ENCODE data around the gene CMBL. TPM values are rescaled to one million over a fixed set of nuclear protein-coding genes. Genes with fewer than 3 reads are reported as not detected.
"Not testable (repeated sequence)": the region's sequence is repeated elsewhere in the genome, so short reads cannot be mapped to it uniquely, and the experiment has no call there.

The CMBL gene
- total RNA-seq, 1 donor from 2014 or later = 28.6 TPM

DNA sequence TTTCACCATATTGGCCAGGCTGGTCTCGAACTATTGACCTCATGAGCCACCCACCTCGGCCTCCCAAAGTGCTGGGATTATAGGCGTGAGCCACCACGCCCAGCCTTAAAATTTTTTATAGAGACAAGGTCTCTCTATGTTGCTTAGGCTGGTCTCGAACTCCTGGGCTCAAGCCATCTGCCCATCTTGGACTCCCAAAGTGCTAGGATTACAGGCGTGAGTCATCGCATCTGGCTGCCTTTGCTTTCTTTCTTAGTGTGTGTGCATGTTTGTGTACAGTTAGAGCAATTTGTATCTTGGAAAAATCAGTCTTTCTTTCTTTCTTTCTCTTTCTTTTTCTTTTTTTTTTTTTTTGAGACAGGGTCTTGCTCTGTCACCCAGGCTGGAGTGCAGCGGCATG is 22.3 kb downstream of the CMBL start:
- DNase-seq (ENCODE audit: low read depth) = not testable (repeated sequence)

DNA sequence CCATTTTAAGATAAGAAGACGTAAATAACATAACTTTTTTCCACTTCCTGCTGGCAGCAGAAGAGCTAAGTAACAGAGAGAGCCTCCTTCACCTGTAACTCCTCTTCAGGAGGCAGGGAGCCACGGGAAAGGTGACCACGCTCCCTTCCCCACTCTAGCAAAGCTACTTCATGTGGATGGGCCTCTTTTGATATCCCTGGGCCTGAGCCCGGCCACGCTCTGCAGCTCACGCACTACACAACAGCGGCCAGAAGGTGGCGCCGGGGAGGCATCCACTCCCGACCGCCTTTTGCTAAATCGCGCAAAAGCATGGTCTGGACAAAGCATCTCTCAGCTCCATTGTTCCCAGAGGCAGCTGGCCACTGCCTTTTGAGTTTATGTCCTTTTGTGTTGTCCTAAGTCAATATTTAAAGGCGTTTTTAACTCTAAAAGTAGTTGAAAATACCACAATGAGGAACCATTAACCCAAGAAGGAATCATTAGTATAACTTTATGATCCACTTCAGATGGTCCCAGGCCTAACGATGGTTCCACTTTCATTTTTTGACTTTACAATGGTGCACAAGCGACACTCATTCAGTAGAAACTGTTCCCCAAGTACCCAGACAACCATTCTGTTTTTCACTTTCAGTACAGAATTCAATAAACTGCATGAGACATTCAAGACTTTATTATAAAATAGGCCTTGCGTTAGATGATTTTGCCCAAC is 23.6 kb downstream of the CMBL start:
- DNase-seq (ENCODE audit: low read depth) = peak; percentile 42

DNA sequence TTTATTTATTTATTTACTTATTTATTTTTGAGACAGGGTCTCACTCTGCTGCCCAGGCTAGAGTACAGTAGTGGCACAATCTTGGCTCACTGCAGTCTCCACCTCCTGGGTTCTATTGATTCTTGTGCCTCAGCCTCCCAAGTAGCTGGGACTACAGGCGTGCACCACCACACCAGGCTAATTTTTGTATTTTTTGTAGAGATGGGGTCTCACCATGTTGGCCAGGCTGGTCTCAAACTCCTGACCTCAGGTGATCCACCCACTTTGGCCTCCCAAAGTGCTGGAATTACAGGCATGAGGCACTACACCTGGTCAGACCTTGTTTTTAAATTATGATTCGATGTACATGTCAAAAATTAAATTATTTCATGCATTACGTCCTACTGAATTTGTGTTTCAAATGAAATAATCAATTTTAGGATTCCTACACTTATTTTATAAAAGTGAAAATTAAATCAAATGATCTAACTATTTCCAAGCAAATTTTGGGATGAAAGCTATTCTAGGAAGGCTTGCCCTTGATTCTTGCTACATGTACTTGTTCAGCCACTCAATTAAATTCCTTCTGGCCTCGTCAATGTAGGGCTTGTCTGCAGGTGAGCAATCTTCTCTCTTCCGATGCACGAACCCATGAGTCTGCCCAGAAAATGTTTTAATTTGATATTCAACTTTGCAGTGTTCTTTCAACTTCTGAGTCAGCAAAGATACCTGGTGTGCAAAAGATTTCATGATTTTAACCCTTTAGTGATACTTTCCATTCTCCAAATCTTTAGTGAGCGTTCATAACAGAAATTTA is 27.6 kb downstream of the CMBL start:
- DNase-seq (ENCODE audit: low read depth) = no peak

DNA sequence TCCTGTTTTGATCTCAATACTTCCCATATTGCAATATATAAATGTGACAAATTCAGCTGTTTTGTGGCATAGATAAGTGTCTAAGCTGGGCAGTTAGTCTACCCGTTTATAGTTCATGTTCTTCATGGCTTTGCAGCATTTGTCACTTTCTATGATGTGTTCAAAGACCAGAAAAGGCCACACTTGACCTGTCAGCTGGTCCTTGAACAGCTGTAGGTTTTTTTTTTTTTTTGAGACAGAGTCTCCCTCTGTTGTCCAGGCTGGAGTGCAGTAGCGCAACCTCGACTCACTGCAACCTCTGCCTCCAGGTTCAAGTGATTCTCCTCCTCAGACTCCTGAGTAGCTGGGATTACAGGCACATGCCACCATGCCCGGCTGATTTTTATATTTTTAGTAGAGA is 28.4 kb downstream of the CMBL start:
- DNase-seq (ENCODE audit: low read depth) = no peak

DNA sequence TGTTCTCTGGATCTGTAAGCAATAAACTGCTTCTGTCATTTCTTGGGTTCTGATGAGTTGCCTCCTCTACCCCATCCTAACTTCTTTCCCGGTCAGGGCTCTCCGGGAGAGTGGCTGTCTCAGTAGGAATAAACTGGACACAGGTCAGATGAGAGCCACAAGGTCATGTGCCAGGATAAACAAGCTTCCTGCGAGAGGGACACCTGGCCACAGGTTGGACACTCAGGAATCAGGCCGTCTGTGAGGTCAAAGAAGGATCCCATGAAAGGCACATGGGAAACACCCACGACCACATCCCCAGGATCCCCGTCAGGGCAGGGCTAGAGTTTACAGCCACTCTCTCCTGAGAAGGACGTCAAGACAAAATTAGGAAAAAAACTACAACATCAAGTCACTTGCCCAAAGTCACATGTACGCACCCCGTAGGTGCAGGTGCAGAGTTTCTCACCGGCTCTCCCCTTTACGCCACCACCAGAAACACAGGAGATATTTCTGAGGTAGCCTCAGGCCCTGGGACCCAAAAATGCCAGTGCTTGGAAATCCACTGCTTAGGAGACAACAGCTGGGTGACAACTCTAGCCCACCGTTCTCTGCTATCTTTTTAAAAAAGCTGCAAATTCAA is 28.9 kb downstream of the CMBL start:
- DNase-seq (ENCODE audit: low read depth) = no peak

DNA sequence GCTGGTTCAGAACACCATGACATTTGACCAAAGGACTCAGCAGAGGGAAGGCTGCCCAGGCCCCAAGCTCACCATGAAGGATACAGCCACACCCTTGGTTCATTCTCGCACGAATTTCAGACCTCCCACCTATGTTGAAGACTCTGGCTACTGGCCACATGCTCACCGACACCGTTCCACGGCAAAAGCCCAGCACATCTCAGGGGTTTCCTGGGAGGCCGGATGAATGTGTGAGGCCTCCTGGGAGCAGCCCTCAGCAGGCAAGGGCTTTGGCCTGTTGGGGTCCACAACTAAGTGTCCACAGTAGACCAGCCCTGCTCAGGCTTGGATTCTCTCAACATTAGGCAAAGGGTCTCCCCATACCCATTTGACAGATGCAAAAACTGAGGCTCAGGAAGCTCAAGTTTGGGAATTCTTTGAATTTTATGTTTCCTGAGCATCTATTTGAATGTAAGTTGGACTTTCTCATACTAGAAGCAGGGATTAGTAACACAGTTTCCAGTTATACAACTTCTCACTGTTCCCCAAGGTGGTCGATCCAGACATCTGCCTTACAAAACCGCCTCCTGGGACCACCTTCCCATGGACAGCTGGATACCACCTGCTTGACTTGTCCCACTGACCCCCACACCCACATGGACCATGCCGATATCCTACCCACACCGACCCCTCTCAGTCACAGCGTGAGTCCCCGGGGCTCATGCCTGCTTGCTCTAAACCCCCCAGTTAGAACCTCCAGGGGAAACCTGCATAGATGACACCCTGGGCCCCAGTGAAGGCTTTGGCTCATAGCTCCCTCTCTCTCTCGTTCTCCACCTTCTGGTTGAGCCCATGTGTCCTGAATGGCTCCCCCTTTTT is 29.7 kb downstream of the CMBL start:
- no peak for DNase-seq (ENCODE audit: low read depth)

DNA sequence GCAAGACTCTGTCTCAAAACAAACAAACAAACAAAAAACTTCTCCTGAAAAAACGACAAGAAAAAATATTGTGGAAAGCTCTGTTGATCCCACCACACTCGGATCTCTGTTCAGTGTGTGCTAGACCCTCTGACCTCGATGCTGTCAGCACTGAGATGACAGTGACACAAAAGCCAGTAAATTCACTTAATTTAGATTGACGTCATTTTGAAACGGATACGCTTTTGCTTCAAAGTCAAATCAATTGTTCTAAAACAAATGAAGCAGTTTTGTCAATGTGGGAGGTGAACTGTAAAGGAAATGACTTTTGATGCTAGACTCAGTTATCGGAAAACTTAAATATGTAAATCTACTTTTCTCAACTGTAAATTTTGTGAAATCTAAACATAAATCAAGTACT is 31.0 kb downstream of the CMBL start:
- no peak for DNase-seq (ENCODE audit: low read depth)

DNA sequence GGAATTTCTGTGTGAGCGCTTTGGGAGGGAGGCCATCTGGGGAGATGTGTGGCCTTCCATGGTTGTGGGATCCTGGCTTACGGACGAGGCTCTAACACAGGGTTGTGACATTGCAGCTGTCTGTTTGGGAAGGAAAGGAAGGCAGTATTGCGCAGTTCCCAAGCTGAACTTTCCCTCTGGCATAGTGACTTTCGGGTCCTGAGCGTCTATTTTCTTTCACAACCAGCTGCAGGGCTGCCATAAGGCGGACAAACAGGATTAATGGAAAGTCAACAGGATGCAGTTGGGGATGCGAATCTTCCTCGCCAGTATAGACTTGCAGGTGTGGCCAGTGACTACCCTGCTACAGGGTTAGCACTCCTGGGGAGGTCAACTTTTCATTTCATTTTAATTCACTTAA is 31.7 kb downstream of the CMBL start:
- DNase-seq (ENCODE audit: low read depth) = no peak

DNA sequence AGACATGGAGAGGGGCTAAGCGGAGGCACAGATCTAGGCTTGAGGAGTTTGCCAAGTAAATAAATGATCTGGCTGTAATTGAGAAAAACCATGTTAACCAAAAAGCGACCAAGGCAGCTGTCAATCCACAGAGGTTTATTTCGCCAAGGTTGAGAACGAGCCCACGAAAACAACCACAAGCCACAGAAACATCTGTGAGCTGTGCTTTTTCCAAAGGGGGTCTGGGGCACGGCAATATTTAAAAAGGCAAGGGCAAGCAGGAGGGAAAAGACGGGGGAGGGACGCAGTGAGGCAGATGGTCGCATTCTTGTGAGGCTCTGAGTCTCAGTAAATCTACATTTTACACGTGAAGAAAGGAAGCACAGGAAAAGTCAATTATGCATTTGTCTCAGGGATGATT is 32.2 kb downstream of the CMBL start:
- no peak for DNase-seq (ENCODE audit: low read depth)

DNA sequence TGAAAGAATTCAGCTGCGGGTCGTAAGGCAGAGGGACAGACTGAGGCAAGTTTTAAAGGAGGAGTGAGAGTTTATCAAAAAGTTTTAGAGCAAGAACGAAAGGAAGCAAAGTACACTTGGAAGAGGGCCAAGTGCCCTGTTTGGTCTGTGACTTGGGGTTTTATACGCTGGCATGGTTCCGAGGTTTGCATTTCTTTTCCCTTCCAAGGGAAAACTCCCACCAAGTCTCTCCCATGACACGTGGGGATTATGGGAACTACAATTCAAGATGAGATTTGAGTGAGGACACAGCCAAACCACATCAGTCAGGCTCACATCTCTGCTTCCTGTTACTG is 34.9 kb downstream of the CMBL start:
- peak; percentile 34 for DNase-seq (ENCODE audit: low read depth)

DNA sequence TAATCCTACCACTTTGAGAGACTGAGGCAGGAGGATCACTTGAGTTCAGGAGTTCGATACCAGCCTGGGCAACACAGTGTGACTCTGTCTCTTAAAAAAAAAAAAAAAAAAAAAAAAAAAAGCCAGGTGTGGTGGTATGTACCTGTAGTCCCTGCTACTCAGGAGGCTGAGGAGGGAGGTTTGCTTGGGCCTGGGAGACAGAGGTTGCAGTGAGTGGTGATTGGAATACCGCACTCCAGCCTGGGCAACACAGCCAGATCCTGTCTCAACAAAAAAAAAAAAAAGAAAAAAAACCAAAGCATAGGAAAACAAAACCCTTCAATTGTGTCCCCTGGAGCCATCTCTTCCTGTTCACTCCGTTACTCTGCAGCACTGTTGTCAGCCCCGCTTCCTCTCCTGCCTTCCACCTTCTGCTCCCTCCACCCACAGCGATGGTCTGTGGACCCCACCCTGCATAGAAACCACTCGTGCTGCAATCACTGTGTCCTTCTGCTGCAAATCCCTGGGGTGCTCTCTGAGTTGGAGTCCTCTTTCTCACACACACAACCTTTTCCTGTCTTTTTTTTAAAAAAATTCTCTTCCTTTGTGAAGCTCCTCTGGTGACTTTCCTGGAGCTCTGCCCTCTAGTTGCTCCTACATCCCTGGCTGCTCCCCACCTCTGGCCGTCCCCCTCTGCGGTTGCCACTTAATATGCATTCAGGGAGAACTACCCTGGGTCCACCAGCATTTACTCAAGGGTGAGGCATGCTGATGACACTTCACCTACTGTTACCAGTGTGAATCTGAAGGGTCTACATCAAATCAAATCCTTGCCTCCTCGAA is 35.4 kb downstream of the CMBL start:
- no peak for DNase-seq (ENCODE audit: low read depth)

DNA sequence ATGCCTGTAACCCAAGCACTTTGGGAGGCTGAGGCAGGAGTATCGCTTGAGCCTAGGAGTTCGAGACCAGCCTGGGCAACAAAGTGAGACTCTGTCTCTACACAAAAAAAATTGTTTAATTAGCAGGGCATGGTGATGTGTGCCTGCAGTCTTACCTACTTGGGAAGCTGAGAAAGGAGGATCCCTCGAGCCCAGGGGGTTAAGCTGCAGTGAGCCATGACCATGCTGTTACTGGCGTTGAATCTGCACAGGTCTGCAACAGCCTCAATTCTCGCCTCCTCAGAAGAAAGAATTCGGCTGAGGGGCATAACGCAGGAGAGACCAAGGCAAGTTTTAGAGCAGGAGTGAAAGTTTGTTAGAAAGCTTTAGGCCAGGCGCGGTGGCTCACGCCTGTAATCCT is 39.6 kb downstream of the CMBL start:
- DNase-seq (ENCODE audit: low read depth) = no peak

DNA sequence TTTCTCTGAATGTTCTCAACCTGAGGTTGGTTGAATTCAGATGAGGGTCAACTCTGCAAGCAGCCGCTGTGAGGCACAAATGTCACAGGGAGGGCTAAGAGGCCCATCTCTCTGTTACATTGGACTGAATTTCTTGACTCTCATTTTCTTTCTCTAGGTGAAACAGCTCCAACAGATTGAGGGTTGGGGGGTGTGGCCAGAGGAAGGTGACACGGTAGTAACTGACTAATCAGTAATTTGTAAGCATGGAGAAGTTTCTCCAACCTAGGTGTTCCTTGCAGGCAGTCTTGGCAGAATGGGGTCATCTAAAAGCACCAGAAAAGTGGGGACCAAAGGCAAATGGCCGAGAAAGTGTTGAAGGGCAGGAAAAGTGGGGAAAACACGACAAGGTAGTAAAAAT is 40.9 kb downstream of the CMBL start:
- no peak for DNase-seq (ENCODE audit: low read depth)

DNA sequence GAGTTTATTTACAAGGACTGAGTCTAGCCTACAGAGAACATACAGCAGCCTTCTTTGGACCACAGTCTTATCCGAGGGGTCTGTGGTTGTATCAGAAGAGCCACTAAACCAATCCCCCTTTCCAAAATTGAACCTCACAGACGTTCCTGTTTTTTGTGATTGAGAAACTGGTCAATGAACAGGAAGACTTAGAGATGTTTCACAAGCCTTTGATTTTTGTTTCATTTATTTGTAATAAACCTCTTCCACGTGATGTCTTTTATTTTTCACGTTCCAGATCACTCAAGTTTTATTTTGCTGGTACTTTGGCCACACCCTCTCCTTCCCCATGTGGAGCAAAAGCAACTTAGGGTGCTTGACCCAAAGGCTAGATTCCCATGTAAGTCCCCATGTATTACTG is 41.6 kb downstream of the CMBL start:
- no peak for DNase-seq (ENCODE audit: low read depth)

DNA sequence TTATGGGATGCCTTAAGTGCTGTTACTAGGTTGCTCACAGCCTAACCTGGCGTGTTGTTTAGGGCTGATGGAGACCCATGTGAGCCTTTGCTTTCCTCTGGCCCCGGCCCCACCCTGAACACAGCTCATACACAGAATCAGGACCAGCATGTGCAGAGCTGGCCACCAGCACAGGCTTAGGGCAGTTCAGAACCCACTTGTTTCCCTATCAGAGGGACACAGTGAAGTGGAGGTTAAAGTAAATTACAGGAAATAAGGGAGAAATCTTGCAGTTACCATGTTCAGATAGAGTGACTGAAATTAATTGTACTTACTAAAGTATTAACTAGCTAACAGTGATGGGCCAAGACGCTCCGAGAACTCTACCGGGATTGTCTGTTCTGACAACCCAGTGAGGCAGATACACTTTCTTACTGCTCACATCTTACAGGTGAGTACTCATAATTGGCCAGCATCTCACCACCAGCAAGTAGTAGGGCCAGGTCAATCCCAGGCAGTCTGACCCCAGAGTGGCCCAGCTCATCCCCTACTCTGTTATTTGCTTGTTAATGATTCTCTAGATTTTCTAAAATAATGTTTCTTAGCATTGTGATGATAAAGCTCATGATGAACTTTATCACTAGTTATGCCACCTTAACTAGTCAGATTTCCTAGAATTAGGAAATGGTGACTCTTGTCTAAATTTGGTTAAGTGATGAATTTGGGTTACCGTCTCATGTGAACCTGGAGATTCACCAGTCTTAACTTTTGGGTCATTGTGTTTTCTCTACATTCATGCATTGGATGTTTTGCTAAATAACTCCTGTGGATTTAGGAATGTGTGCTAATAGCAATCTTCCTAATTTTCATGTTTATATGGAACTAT is 42.2 kb downstream of the CMBL start:
- no peak for DNase-seq (ENCODE audit: low read depth)

DNA sequence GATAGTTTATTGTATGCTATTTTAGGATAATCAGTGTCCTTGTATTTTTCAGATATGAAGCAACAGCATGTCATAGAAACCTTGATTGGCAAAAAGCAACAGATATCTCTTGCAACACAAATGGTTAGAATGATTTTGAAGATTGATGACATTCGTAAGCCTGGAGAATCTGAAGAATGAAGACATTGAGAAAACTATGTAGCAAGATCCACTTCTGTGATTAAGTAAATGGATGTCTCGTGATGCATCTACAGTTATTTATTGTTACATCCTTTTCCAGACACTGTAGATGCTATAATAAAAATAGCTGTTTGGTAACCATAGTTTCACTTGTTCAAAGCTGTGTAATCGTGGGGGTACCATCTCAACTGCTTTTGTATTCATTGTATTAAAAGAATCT is 43.1 kb downstream of the CMBL start:
- DNase-seq (ENCODE audit: low read depth) = no peak

DNA sequence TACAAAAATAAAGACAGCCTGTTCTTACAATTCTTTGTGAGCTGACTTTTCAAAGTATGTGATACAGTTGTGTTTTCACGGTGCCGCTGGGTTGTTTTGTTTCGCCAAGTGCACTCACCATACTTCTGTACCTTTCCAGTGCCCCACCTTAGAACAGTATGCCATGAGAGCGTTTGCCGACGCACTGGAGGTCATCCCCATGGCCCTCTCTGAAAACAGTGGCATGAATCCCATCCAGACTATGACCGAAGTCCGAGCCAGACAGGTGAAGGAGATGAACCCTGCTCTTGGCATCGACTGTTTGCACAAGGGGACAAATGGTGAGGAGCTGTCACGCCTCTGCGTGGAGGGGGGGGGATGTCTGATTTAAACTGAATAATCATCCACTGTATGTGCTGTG is 44.7 kb downstream of the CMBL start:
- no peak for DNase-seq (ENCODE audit: low read depth)

DNA sequence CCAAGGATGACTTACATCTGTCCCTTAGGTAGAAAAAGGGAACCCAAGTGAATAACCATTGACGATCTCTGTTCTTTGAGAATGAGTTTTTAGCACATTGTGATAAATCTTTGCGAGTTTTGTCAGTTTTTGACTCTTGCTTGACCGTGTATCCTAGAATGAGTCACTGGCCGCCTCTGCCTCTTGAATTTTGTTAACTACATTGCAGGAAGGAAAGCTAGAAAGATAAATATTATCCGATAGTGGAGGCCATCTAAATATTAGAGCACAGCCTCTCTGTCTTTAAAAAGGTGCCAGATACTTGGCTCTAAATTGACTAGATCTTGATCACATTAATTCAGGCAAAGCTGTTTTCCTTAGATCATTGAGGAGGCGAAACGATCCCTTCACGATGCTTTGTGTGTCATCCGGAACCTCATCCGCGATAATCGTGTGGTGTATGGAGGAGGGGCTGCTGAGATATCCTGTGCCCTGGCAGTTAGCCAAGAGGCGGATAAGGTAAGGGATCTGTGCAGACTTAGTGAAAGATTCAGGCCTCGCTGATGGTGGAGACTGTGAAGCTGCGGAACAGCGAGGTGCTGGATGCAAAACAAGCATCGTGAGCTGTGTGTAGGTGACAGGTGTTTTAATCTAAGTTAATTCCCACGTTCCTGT is 45.5 kb downstream of the CMBL start:
- no peak for DNase-seq (ENCODE audit: low read depth)

DNA sequence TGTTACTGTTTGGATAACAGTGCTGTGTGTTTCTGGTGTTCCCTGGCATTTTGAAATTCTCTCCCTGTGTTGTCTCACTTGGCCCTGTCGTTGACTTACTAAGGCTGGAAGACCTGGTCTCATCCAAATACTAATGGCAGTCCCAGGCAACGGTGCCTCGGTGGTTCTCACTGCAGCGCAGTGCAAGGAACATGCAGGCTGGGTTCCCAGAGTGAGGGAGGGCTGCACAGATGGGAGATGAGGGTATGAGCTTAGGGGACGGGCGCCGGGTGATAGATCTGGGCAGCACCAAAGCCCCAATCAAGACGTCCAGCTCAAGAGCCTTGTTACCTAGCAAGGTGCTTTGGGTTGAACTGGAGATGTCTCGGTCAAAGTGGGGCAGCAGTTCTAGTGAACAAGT is 46.6 kb downstream of the CMBL start:
- no peak for DNase-seq (ENCODE audit: low read depth)

DNA sequence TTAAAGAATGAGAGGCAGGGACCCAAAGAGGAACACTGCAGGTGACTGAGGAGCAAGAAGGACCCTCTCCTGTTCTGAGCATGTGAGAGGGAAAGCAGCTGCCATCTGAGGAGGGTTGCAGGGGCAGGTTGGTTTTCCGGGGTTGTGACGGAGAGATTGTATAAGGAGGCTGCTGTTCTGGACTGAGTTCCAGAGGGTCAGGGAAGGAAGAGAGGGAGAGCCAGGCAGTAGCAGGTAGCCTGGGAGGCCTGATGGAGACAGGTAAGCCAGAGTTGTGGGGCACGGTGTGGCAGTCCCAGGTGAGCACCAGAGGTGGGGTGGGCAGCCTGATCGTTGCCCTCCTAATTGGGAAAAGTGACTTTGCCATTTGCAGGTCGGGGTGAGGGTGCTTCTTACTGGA is 47.8 kb downstream of the CMBL start:
- no peak for DNase-seq (ENCODE audit: low read depth)
